Caco-2 (cell line): ENCODE measurements around the gene MCTP2. TPM values are rescaled to one million over a fixed set of nuclear protein-coding genes. Genes with fewer than 3 reads are reported as not detected.

Experiments
- BruUV-seq: library from RNA; stranded (reverse); fragments of 400-500 nt; replicated peaks from 2 replicates; lab custom pipeline; 2021; lab: Mats Ljungman, UMichigan
- CTCF ChIA-PET: fragments of 300-600 bp; sonication (Branson Sonifier 250); formaldehyde crosslinking; loops from one replicate; lab custom pipeline; 2022; ENCODE audit warnings: antibody characterized with exemption; lab: Charles Lee
- POLR2A ChIA-PET: fragments of 300-600 bp; sonication (Branson Sonifier 250); formaldehyde crosslinking; loops from one replicate; lab custom pipeline; 2022; ENCODE audit warnings: antibody characterized with exemption; lab: Charles Lee
- DNase-seq, 2 experiments: peaks; one replicate each; pipeline versions ENCODE4 v3.0.0 to v3.0.0-alpha.2; 2020 to 2022
- H3K27me3 ChIP-seq: replicated peaks from 2 replicates; pipeline ENCODE4 v1.6.0; 2011; ENCODE audit warnings: low read length; ENCODE audit not compliant: control insufficient read depth, insufficient read depth
- H3K36me3 ChIP-seq: 2 replicates; pipeline ENCODE4 v1.5.1; 2011; ENCODE audit warnings: low read length; ENCODE audit not compliant: control insufficient read depth, insufficient read depth
- H3K4me1 ChIP-seq: fragments of 250-450 bp; sonication (Bioruptor Pico); 2 replicates; pipeline ENCODE4 v1.5.1; 2020; ENCODE audit warnings: mild to moderate bottlenecking
- H3K4me3 ChIP-seq: 2 replicates; pipeline ENCODE4 v1.5.1; 2011; ENCODE audit warnings: low read depth, mild to moderate bottlenecking, control low read depth, low read length
- H3K9me3 ChIP-seq: fragments of 250-450 bp; sonication (Bioruptor Pico); 2 replicates; pipeline ENCODE4 v1.5.1; 2020; ENCODE audit warnings: mild to moderate bottlenecking, moderate library complexity
- H3K27ac Mint-ChIP-seq: one replicate; pipeline ENCODE4 v1.8.0; 2022; ENCODE audit warnings: mixed read lengths; ENCODE audit not compliant: unreplicated experiment
- H3K27me3 Mint-ChIP-seq: one replicate; pipeline ENCODE4 v1.8.0; 2022; ENCODE audit warnings: mixed read lengths; ENCODE audit not compliant: insufficient read depth, unreplicated experiment
- H3K36me3 Mint-ChIP-seq: one replicate; pipeline ENCODE4 v1.8.0; 2022; ENCODE audit warnings: mild to moderate bottlenecking, mixed read lengths; ENCODE audit not compliant: insufficient read depth, unreplicated experiment
- H3K4me1 Mint-ChIP-seq: one replicate; pipeline ENCODE4 v1.8.0; 2022; ENCODE audit warnings: low read depth, mixed read lengths; ENCODE audit not compliant: unreplicated experiment
- H3K4me3 Mint-ChIP-seq: one replicate; pipeline ENCODE4 v1.8.0; 2022; ENCODE audit warnings: mild to moderate bottlenecking, moderate library complexity, mixed read lengths; ENCODE audit not compliant: unreplicated experiment
- H3K9me3 Mint-ChIP-seq: one replicate; pipeline ENCODE4 v1.8.0; 2022; ENCODE audit warnings: mixed read lengths; ENCODE audit not compliant: unreplicated experiment
- intact Hi-C: fragments of 100-400 bp; cut with micrococcal nuclease; formaldehyde crosslinking; loops from one replicate; pipeline ENCODE4 v1.10.0; 2022; ENCODE audit not compliant: unreplicated experiment
- total RNA-seq: library from RNA; stranded (reverse); gene quantifications from 2 replicates; pipeline ENCODE4 v1.2.3, GENCODE V29; 2022
- TF ChIP-seq, protein P1 (sequence below), 2 experiments: fragments of 200-600 bp in 1 of 2; IDR thresholded peaks; 1 replicate in 1 of 2; 2 replicates in 1 of 2; pipeline versions ENCODE4 v1.5.1 to v1.8.0; 2011 to 2022; ENCODE audit warnings: antibody characterized with exemption in 1 of 2, control low read depth in 1 of 2, inconsistent platforms in 1 of 2, low read depth in 1 of 2, low read length in 1 of 2, mild to moderate bottlenecking in 1 of 2, moderate library complexity in 1 of 2; ENCODE audit not compliant: insufficient read depth in 1 of 2, severe bottlenecking in 1 of 2, unreplicated experiment in 1 of 2

The MCTP2 gene
- total RNA-seq, 1 experiment from 2014 or later = 9.9 TPM

DNA sequence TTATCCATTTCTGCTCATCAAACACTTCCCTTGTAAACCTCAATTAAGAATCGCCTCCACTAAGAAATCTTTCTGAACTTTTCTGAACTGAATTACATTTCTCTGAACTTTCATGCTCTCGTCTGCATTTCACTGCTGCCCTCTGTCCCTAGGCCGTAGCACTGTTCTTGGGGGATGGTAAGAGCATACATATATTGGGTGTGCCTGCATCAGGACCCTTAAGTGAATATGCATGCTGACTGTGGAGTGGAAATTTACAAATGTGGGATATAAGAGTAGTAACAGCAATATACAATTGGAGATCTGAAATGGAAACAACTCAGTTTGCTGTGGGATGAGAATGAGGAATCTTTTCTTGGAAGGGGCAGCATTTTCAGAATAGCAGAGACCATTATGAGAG, 148.6 kb downstream of the MCTP2 start:
- TF ChIP-seq, protein P1, sequence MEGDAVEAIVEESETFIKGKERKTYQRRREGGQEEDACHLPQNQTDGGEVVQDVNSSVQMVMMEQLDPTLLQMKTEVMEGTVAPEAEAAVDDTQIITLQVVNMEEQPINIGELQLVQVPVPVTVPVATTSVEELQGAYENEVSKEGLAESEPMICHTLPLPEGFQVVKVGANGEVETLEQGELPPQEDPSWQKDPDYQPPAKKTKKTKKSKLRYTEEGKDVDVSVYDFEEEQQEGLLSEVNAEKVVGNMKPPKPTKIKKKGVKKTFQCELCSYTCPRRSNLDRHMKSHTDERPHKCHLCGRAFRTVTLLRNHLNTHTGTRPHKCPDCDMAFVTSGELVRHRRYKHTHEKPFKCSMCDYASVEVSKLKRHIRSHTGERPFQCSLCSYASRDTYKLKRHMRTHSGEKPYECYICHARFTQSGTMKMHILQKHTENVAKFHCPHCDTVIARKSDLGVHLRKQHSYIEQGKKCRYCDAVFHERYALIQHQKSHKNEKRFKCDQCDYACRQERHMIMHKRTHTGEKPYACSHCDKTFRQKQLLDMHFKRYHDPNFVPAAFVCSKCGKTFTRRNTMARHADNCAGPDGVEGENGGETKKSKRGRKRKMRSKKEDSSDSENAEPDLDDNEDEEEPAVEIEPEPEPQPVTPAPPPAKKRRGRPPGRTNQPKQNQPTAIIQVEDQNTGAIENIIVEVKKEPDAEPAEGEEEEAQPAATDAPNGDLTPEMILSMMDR (IDR thresholded peaks at IDR 0.05; ENCODE audit: insufficient read depth in 1 of 2, low read depth in 1 of 2, low read length in 1 of 2, severe bottlenecking in 1 of 2, unreplicated experiment in 1 of 2) = no peak
- Mint-ChIP-seq H3K27me3 (no peaks in the 10 kb centered on the region), H3K36me3 (no peaks in the 10 kb centered on the region), H3K27ac (no peak overlapping the region), H3K9me3 (no peaks in the 10 kb centered on the region), H3K4me1 (no peaks in the 10 kb centered on the region), H3K4me3 (no peak overlapping the region)
- ChIA-PET POLR2A (no interaction called here), CTCF (no interaction called here)
- H3K9me3 ChIP-seq = no peaks in the 10 kb centered on the region
- no peak for DNase-seq
- no peak overlapping the region for H3K4me3 ChIP-seq
- no peaks in the 10 kb centered on the region for H3K4me1 ChIP-seq
- intact Hi-C loops = no loop called here
- H3K36me3 ChIP-seq = peaks cover 1% of the 10 kb centered on the region; the same call in 1 of the 2 replicates
- no TSS peak for BruUV-seq
- no peaks in the 10 kb centered on the region for H3K27me3 ChIP-seq

DNA sequence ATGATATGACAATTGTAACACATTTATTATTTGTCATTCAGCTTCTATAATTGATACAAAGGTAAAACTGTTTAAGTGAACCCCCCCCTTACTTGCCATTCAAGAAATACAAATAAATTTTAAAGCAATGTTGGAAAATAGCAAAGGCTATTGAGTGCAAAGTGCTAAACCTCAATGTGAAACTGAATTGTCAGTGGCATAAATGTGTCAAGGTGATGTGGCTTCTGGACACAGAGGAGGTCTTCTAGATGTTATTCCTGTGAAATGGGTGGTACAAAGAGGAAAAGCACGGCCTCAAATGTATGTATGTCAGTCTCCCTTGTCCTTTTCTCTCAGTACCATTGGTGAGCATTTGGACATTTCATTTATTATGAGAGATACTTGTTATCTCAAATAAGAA, 149.4 kb downstream of the MCTP2 start:
- Mint-ChIP-seq H3K36me3 (no peaks in the 10 kb centered on the region), H3K4me3 (no peak overlapping the region), H3K27ac (no peak overlapping the region), H3K27me3 (no peaks in the 10 kb centered on the region), H3K9me3 (no peaks in the 10 kb centered on the region), H3K4me1 (no peaks in the 10 kb centered on the region)
- Histone ChIP-seq H3K36me3 (no peaks in the 10 kb centered on the region; the same call in 1 of the 2 replicates), H3K4me3 (no peak overlapping the region), H3K27me3 (no peaks in the 10 kb centered on the region), H3K9me3 (no peaks in the 10 kb centered on the region), H3K4me1 (no peaks in the 10 kb centered on the region)
- no TSS peak for BruUV-seq
- intact Hi-C loops = no loop called here
- DNase-seq = no peak
- TF ChIP-seq, protein P1 (IDR thresholded peaks at IDR 0.05; ENCODE audit: insufficient read depth in 1 of 2, low read depth in 1 of 2, low read length in 1 of 2, severe bottlenecking in 1 of 2, unreplicated experiment in 1 of 2) = no peak
- ChIA-PET POLR2A (no interaction called here), CTCF (no interaction called here)

DNA sequence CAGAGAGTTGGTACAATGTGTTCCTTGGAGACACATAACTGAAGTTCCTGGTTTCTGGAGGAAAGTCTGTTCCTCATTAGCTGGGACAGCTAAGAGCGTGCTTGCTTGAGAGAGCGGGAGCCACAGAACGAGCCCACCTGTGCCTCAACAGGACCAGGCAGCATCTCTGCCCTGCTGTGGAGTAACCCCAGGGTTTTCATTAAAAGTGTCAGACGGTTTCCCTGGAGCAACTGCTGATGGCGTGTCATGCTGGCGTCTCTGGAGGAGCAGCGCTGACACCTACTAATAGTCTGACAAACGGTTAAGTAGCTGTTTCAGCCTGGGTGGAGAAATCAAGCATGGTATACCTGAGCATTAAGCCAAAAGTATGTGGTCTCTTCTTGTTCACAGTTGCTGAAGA, 150.0 kb downstream of the MCTP2 start:
- Mint-ChIP-seq H3K27ac (no peak overlapping the region), H3K9me3 (no peaks in the 10 kb centered on the region), H3K4me1 (no peaks in the 10 kb centered on the region), H3K36me3 (no peaks in the 10 kb centered on the region), H3K27me3 (no peaks in the 10 kb centered on the region), H3K4me3 (no peak overlapping the region)
- intact Hi-C loops = no loop called here
- POLR2A ChIA-PET = no interaction called here
- no peaks in the 10 kb centered on the region for H3K9me3 ChIP-seq
- CTCF ChIA-PET = interaction anchor here (0.6 kb wide), 1 partner anchor 50 kb away, joined by 4 read pairs; no protein-coding TSS in a partner anchor
- TF ChIP-seq, protein P1 (IDR thresholded peaks at IDR 0.05; ENCODE audit: insufficient read depth in 1 of 2, low read depth in 1 of 2, low read length in 1 of 2, severe bottlenecking in 1 of 2, unreplicated experiment in 1 of 2) = no peak
- H3K4me1 ChIP-seq = no peaks in the 10 kb centered on the region
- BruUV-seq = no TSS peak
- no peaks in the 10 kb centered on the region; the same call in 1 of the 2 replicates for H3K36me3 ChIP-seq
- H3K27me3 ChIP-seq = no peaks in the 10 kb centered on the region
- no peak for DNase-seq
- H3K4me3 ChIP-seq = no peak overlapping the region
